NCI-H1417 treated with DMSO at 0.1 percent for 48 hours (cell line): ENCODE results near the gene SLX1A.
"Not testable (repeated sequence)": the region's sequence is repeated elsewhere in the genome, so short reads cannot be mapped to it uniquely, and the experiment has no call there.

Source experiments
- DNase-seq: peaks from one replicate; lab custom pipeline; 2025; lab: John Stamatoyannopoulos, UW

SLX1A gene

GRCh38 chr16:30193615-30194014 is at the start of gene SLX1A, which contains the start of gene BOLA2B:
Gene SLX1A, plus strand, starts transcription at chr16:30193875. Its CDS starts 210 bp downstream, at chr16:30194085.
Gene BOLA2B, minus strand, starts transcription at chr16:30193666. Its CDS starts 71 bp downstream, at chr16:30193595.
- not testable (repeated sequence) for DNase-seq

GRCh38 chr16:30144017-30144416 is 49.7 kb upstream of the SLX1A start:
- DNase-seq, result no peak

GRCh38 chr16:30144917-30145316 is 48.8 kb upstream of the SLX1A start:
- DNase-seq, result no peak

GRCh38 chr16:30145657-30146056 is 48.0 kb upstream of the SLX1A start:
- no peak for DNase-seq

- no peak for DNase-seq
Measured at GRCh38 chr16:30147843-30148510, 45.7 kb upstream of the SLX1A start.

- no peak for DNase-seq
Measured at GRCh38 chr16:30149250-30149930, 44.3 kb upstream of the SLX1A start.

GRCh38 chr16:30151091-30151490 is 42.6 kb upstream of the SLX1A start:
- DNase-seq, result no peak

- DNase-seq, result no peak
Measured at GRCh38 chr16:30152517-30152916, 41.2 kb upstream of the SLX1A start.

- no peak for DNase-seq
Measured at GRCh38 chr16:30155188-30155587, 38.5 kb upstream of the SLX1A start.

- no peak for DNase-seq
Measured at GRCh38 chr16:30157214-30157613, 36.5 kb upstream of the SLX1A start.

- no peak for DNase-seq
Measured at GRCh38 chr16:30163538-30163937, 30.1 kb upstream of the SLX1A start.

GRCh38 chr16:30166202-30166902 is 27.3 kb upstream of the SLX1A start:
- no peak for DNase-seq

- DNase-seq, result not testable (repeated sequence)
Measured at GRCh38 chr16:30168746-30169145, 24.9 kb upstream of the SLX1A start.

- DNase-seq, result not testable (repeated sequence)
Measured at GRCh38 chr16:30169416-30169815, 24.3 kb upstream of the SLX1A start.

- not testable (repeated sequence) for DNase-seq
Measured at GRCh38 chr16:30170145-30170544, 23.5 kb upstream of the SLX1A start.

GRCh38 chr16:30173054-30173453 is 20.6 kb upstream of the SLX1A start:
- no peak for DNase-seq

GRCh38 chr16:30176876-30177275 is 16.8 kb upstream of the SLX1A start:
- not testable (repeated sequence) for DNase-seq

- DNase-seq, result no peak
Measured at GRCh38 chr16:30179195-30179594, 14.5 kb upstream of the SLX1A start.

- DNase-seq, result no peak
Measured at GRCh38 chr16:30179931-30180330, 13.7 kb upstream of the SLX1A start.

- DNase-seq, result no peak
Measured at GRCh38 chr16:30180741-30181140, 12.9 kb upstream of the SLX1A start.

GRCh38 chr16:30183233-30184095 is 10.2 kb upstream of the SLX1A start, which contains the start of gene CORO1A:
Gene CORO1A, plus strand, starts transcription at chr16:30183602. Its CDS starts 1,608 bp downstream, at chr16:30185210.
- DNase-seq, result no peak
